ENCODE results near the gene HECW1. TPM values are rescaled to one million over a fixed set of nuclear protein-coding genes. Genes with fewer than 3 reads are reported as not detected.

The HECW1 gene
- total and polyA plus RNA-seq, 2 experiments from 2014 or later, result 11.0 to 21.8 TPM

GRCh38 chr7:43170571-43170970, 58.1 kb downstream of the HECW1 start (continued):
- TF ChIP-seq ZNF462 (CRISPR knock-in tag; IDR thresholded peaks at IDR 0.05) (no peak), REST (IDR thresholded peaks at IDR 0.05; ENCODE audit: unreplicated experiment) (no peak), JUNB (IDR thresholded peaks at IDR 0.05; ENCODE audit: unreplicated experiment) (no peak), EZH2phosphoT487 (IDR thresholded peaks at IDR 0.05; ENCODE audit: unreplicated experiment) (no peak), ETS1 (IDR thresholded peaks at IDR 0.05) (no peak), ZNF331 (CRISPR knock-in tag; IDR thresholded peaks at IDR 0.05; ENCODE audit: low read depth) (no peak)
